GM21576 (cell line): Measurements from ENCODE around the gene LRCH4.
A peak's percentile ranks its signal among the peaks of the same experiment; 100 is the strongest.
"Not testable (repeated sequence)": the region's sequence is repeated elsewhere in the genome, so short reads cannot be mapped to it uniquely, and the experiment has no call there.

Source experiments
- ATAC-seq: cut with Tn5 transposase; IDR thresholded peaks from one replicate; pipeline ENCODE4 v1.9.1; 2021; ENCODE audit warnings: mild to moderate bottlenecking, moderate library complexity; ENCODE audit not compliant: unreplicated experiment

LRCH4 gene

DNA sequence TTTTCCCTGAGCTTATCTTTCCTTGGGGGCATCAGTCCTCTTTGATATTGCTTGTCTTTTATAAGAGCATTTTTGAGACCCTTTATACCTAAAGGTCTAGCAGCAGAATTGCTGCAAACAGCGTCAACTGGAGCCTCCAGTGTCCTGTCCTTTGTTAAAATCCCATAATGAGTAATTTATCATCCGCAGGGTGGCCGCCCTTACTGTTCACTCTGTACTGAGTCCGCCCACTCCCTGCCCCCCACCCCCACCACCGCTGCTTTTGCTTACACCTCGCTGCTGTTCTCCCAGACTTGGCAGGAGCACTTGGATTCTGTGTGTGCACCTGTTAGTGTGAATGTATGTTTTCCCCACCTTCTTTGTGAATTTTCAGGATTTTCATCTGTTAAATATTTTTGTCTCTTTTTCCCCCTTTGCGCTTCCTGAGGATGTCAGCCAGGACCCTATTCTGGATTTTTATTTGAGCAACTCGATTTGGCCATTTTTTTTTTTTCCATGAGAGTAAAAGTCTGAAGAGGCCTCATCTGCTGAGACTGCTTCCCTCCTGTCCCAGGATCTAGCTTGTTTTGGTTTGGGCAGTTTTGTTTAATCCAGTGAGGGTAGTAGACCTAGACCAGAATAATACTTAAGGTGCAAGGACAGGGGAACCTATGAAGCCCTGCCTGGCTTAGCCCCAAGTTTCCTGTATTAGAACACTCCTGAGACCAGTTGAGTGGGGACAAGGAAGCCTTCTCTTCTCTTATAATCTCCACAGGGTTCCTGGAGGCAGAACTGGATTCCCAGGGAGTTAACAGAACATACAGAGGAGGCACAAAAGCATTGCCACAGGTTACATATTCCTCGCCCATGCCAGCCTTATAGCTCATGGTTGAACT, 38.8 kb downstream of the LRCH4 start:
- ATAC-seq, result no peak

- no peak for ATAC-seq
These were observed 39.6 kb downstream of the LRCH4 start for GRCh38 chr7:100546129-100546925.

GRCh38 chr7:100545360-100546128, 40.4 kb downstream of the LRCH4 start:
- ATAC-seq, result peak; percentile 51

- no peak for ATAC-seq
These were observed 41.0 kb downstream of the LRCH4 start for GRCh38 chr7:100544967-100545359.

DNA sequence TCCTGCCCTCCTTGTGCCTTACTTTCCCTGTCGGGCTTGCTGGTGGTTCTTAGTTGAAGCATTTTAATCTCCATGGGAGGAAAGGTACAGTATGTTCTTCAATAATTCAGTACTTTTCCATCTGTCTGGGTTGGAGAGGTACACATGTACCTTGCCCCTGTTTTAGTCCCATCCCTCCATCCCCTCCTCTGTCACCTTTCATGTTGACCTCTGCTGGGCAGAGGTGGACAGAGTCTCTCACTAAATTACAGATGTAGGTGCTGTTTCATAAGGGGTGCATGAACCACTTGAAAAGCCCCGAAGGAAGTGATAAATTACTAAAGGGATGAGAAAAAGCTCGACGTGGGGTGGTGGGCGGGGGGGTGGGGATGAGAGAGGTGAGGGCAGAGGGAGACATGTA, 41.5 kb downstream of the LRCH4 start:
- no peak for ATAC-seq

- ATAC-seq, result no peak
These were observed 42.3 kb downstream of the LRCH4 start for GRCh38 chr7:100543586-100543985.

- ATAC-seq, result not testable (repeated sequence)
These were observed 44.6 kb downstream of the LRCH4 start for GRCh38 chr7:100541309-100541708.

GRCh38 chr7:100540073-100540723, 45.7 kb downstream of the LRCH4 start:
- ATAC-seq, result no peak

DNA sequence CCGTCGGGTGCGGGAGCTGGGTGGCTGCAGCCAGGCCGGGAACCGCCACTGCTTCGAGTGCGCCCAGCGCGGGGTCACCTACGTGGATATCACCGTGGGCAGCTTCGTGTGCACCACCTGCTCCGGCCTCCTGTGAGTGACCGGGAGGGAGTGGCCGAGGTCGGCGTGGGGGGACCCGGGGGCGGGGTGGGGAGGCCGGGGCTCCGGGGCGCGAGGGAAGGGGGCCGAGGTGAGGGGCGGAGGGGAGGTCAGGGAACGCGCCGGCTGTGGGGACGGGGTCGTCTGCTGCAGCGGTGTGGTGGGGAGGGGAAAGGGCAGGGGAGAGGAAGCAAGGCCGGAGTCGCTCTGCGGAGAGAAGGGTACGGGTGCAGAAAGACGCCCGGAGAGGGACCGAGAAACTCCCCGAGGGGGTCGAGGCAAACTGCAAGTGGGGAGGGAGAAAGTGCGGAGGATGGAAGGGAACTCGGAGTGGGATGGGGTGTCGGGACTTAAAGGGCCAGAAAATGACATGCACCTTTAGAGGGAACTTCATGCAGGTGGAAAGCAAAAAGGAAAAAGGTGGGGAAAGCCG, 46.4 kb downstream of the LRCH4 start:
- ATAC-seq, result no peak

DNA sequence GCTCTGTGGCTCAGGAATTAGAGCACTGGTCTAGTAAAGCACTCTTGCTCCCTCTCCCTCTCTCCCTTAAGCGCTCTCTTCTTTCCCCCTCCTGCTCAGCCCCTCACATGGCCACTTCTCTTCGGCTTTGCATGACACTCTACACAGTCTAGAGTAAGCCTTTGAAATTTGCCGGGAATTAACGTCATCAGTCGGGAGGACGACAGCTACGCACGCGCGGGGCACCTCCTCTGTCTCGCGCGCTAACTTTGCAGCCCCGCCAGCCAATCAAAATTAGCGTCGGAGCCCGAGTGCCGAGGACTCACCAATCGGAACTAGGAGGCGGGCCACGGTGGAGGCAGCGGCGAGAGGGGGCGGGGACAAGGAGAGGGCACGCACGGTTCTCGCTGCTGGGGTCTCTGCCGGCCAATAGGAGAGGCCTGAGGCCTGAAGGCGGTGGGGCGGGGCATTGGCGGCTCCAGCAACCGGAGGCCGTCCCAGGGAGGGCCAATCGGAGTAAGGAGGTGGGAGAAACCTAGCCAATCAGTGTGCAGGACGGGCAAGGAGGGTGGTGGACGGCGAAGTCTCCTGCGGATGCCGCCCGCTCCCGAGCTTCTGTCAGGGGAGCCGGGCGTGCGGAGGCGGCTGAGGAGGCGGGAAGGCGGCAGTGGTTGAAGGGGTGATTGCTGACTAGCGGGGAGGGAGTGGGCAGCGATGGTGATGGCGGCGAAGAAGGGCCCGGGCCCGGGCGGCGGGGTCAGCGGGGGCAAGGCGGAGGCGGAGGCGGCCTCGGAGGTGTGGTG, 47.1 kb downstream of the LRCH4 start, which contains the start of gene AGFG2:
Gene AGFG2, plus strand, starts transcription at position 550 of the 782 bp plus-strand sequence. Its CDS starts 144 bp downstream, at position 694.
- peak; percentile 91 for ATAC-seq

DNA sequence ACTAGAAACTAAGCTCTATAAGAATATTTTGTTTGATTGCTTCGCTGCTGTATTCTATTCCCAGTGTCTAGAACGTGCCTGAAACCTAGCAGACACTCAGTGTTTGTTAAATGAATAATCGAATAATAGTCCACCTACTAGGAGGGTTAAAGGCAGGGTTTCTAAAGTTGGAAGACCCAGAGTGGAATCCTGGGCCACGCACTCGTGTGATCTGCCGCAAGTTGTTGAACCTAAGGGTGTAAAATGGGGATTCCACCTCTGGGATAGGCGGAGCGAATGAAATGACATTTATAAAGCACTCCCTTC, 47.6 kb downstream of the LRCH4 start:
- no peak for ATAC-seq

DNA sequence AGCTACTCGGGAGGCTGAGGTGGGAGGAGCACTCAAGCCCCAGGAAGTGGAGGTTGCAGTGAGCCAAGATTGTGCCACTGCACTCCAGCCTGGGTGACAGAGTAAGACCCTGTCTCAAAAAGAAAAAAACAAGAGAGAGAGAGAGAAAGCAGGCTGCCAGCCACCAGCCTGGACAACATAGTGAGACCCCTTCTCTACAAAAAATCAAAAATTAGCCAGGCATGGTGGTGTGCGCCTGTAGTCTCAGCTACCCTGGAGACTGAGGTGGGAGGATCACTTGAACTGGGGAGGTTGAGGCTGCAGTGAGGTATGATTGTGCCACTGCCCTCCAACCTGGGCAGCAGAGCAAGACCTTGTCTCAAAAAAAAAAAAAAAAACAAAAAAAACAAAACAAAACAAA, 49.2 kb downstream of the LRCH4 start:
- not testable (repeated sequence) for ATAC-seq

DNA sequence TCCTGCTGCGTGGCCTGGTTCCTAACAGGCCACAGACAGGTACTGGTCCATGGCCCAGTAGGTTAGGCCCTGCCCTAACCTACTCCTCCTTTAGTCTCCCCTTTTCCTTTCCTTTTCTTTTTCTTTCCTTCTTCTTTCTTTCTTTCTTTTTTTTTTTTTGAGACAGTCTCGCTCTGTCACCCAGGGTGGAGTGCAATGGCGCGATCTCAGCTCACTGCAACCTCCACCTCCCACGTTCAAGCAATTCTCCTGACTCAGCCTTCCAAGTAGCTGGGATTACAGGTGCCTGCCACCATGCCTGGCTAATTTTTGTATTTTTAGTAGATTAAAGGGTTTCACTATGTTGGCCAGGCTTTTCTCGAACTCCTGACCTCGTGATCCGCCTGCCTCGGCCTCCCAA, 49.9 kb downstream of the LRCH4 start:
- not testable (repeated sequence) for ATAC-seq

DNA sequence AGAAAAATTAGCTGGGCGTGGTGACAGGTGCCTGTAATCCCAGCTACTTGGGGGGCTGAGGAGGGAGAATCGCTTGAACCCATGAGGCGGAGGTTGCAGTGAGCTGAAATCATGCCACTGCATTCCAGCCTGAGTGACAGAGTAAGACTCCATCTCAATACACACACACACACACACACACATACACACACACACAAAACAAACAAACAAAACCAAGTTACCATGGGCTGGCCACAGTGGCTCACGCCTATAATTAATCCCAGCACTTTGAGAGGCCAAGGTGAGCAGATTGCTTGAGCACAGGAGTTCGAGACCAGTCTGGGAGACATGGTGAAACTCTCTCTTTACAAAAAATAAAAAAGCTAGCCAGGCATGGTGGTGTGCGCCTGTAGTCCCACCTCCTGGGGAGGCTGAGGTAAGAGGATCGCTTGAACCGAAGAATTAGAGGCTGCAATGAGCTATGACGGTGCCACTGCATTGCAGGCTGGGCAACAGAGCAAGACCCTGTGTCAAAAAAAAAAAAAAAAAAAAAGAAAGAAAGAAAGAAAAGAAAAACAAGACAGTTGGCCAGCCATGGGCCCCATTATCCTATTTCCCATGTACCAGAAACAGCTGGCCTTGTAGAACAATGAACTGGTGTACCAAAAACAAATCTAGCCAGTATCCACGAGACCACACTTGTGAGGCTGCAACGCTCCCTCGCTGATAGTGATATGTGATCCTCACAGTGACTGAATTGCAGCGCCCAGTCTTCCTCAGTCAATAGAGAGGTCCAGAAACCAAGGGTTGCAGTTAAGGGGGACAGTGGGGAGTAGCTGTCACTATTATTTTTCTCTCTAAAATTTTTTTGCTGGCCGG, 53.5 kb downstream of the LRCH4 start:
- no peak for ATAC-seq

DNA sequence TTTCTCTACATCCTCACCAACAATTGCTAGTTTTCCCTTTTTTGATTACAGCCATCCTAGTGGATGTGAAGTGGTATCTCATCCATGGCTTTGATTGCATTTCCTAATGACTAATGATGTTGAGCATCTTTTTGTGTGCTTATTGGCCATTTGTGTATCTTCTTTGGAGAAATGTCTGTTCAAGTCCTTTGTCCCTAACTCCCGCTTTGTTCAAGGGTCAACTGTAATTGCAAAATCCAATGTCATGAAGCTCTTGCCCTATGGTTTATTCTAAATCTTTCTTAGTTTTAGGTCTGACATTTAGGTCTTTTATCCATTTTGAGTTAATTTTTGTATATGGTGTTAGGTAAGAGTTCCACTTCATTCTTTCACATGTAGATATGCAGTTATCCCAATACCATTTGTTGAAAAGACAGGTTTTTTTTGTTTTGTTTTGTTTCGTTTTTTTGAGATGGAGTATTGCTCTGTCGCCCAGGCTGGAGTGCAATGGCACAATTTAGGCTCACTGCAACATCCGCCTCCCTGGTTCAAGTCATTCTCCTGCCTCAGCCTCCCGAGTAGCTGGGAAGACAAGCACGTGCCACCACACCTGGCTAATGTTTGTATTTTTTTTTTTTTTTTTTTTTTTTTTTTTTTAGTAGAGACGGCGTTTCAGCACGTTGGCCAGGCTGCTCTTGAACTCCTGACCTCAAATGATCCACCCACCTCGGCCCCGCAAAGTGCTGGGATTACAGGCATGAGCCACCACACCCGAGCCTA, 57.6 kb downstream of the LRCH4 start:
- not testable (repeated sequence) for ATAC-seq
